Activated T-cell treated with anti-CD3 and anti-CD28 coated beads, Interleukin-2, amount 50 U/mL, for 4 hours (primary cell): ENCODE results near the gene PSORS1C2. TPM values are rescaled to one million over a fixed set of nuclear protein-coding genes. Genes with fewer than 3 reads are reported as not detected.

Experiments used
- ATAC-seq, 2 donors: fragments of 200-7000 bp; cut with Tn5 transposase; one replicate each; pipeline ENCODE4 v1.10.0; 2021
- DNase-seq: peaks from one replicate; pipeline ENCODE4 v3.0.0-alpha.2; 2020
- H3K27me3 Mint-ChIP-seq: one replicate; pipeline ENCODE4 v1.8.0; 2021; ENCODE audit warnings: low read depth, mixed read lengths
- H3K36me3 Mint-ChIP-seq: one replicate; pipeline ENCODE4 v1.8.0; 2022; ENCODE audit warnings: mixed read lengths; ENCODE audit not compliant: insufficient read depth
- H3K4me1 Mint-ChIP-seq: one replicate; pipeline ENCODE4 v1.8.0; 2021; ENCODE audit warnings: low read depth, mixed read lengths
- H3K4me3 Mint-ChIP-seq: one replicate; pipeline ENCODE4 v1.8.0; 2021; ENCODE audit warnings: mild to moderate bottlenecking, moderate library complexity, mixed read lengths
- H3K9me3 Mint-ChIP-seq: one replicate; pipeline ENCODE4 v1.8.0; 2021; ENCODE audit warnings: mixed read lengths
- total RNA-seq, 3 donors: library from RNA; stranded (reverse); gene quantifications; one replicate each; pipeline ENCODE4 v1.2.1, GENCODE V29; 2021

The PSORS1C2 gene
- total RNA-seq, 3 donors from 2014 or later = not detected

- no peak overlapping the region for H3K4me3 Mint-ChIP-seq
- peaks cover 48% of the 10 kb centered on the region for H3K4me1 Mint-ChIP-seq
These were observed 42.7 kb downstream of the PSORS1C2 start for GRCh38 chr6:31096215-31096614.

GRCh38 chr6:31094389-31094881 is 44.4 kb downstream of the PSORS1C2 start:
- Mint-ChIP-seq H3K4me3 (peak overlapping the region; percentile 60), H3K9me3 (no peaks in the 10 kb centered on the region), H3K27me3 (no peaks in the 10 kb centered on the region), H3K36me3 (no peaks in the 10 kb centered on the region), H3K4me1 (peaks cover 50% of the 10 kb centered on the region)
- DNase-seq (no peak), ATAC-seq (peak; percentile 71 to 80)

More at GRCh38 chr6:31096215-31096614, 42.7 kb downstream of the PSORS1C2 start:
- no peaks in the 10 kb centered on the region for H3K27me3 Mint-ChIP-seq
- H3K36me3 Mint-ChIP-seq = no peaks in the 10 kb centered on the region
- DNase-seq (no peak), ATAC-seq (no peak)
- no peaks in the 10 kb centered on the region for H3K9me3 Mint-ChIP-seq

GRCh38 chr6:31092769-31093505 is 45.9 kb downstream of the PSORS1C2 start:
- Mint-ChIP-seq H3K9me3 (no peaks in the 10 kb centered on the region), H3K27me3 (no peaks in the 10 kb centered on the region), H3K36me3 (no peaks in the 10 kb centered on the region), H3K4me1 (peaks cover 50% of the 10 kb centered on the region), H3K4me3 (no peak overlapping the region)
- no peak for DNase-seq
- ATAC-seq = no peak

- H3K27me3 Mint-ChIP-seq = no peaks in the 10 kb centered on the region
- no peaks in the 10 kb centered on the region for H3K9me3 Mint-ChIP-seq
- ATAC-seq (no peak), DNase-seq (no peak)
- H3K4me1 Mint-ChIP-seq = peaks cover 45% of the 10 kb centered on the region
- H3K4me3 Mint-ChIP-seq = no peak overlapping the region
- H3K36me3 Mint-ChIP-seq = no peaks in the 10 kb centered on the region
These were observed 46.6 kb downstream of the PSORS1C2 start for GRCh38 chr6:31092238-31092637.

GRCh38 chr6:31091680-31092079 is 47.2 kb downstream of the PSORS1C2 start:
- Mint-ChIP-seq H3K36me3 (no peaks in the 10 kb centered on the region), H3K27me3 (no peaks in the 10 kb centered on the region), H3K4me1 (peaks cover 45% of the 10 kb centered on the region), H3K9me3 (no peaks in the 10 kb centered on the region), H3K4me3 (no peak overlapping the region)
- no peak for ATAC-seq
- no peak for DNase-seq

- no peaks in the 10 kb centered on the region for H3K27me3 Mint-ChIP-seq
- H3K9me3 Mint-ChIP-seq = no peaks in the 10 kb centered on the region
- no peak for DNase-seq
- ATAC-seq = no peak
- peaks cover 39% of the 10 kb centered on the region for H3K4me1 Mint-ChIP-seq
- H3K4me3 Mint-ChIP-seq = no peak overlapping the region
- H3K36me3 Mint-ChIP-seq = no peaks in the 10 kb centered on the region
These were observed 47.9 kb downstream of the PSORS1C2 start for GRCh38 chr6:31090973-31091364.

GRCh38 chr6:31090275-31090972 is 48.4 kb downstream of the PSORS1C2 start:
- H3K9me3 Mint-ChIP-seq = no peaks in the 10 kb centered on the region
- peaks cover 34% of the 10 kb centered on the region for H3K4me1 Mint-ChIP-seq
- H3K27me3 Mint-ChIP-seq = no peaks in the 10 kb centered on the region
- DNase-seq = no peak
- H3K4me3 Mint-ChIP-seq = no peak overlapping the region
- no peak for ATAC-seq
- H3K36me3 Mint-ChIP-seq = no peaks in the 10 kb centered on the region

Other genes starting within 250 kb of the PSORS1C2 start
- gene GTF2H4, start 230.9 kb downstream of the PSORS1C2 start, total RNA-seq = 10 to 100 TPM; 69.6 to 74.0 (median 73.8) TPM
- gene VARS2, start 224.8 kb downstream of the PSORS1C2 start, total RNA-seq = 10 to 100 TPM; 73.6 to 95.1 (median 79.3) TPM
- under 1 TPM in 1 of 3 donors, not detected in 2; 0.28 TPM for gene SFTA2, start 206.9 kb downstream of the PSORS1C2 start, total RNA-seq
- gene MUCL3, start 198.1 kb downstream of the PSORS1C2 start, total RNA-seq = under 1 TPM in 1 of 3 donors, not detected in 2; 0.03 TPM
- gene MUC21, start 155.3 kb downstream of the PSORS1C2 start, total RNA-seq = not detected
- gene MUC22, start 128.6 kb downstream of the PSORS1C2 start, total RNA-seq = not detected
- not detected for gene C6orf15, start 26.5 kb downstream of the PSORS1C2 start, total RNA-seq
- gene PSORS1C1, start 24.3 kb downstream of the PSORS1C2 start, total RNA-seq = not detected
- not detected for gene CDSN, start 18.6 kb downstream of the PSORS1C2 start, total RNA-seq
- 10 to 100 TPM; 22.1 to 23.4 (median 23.1) TPM for gene CCHCR1, start 18.7 kb upstream of the PSORS1C2 start, total RNA-seq
- 10 to 100 TPM; 28.8 to 31.1 (median 30.8) TPM for gene TCF19, start 19.5 kb upstream of the PSORS1C2 start, total RNA-seq
- 1 to 10 TPM in 2 of 3 donors, under 1 TPM in 1; 0.63 to 1.4 (median 1.0) TPM for gene POU5F1, start 31.6 kb upstream of the PSORS1C2 start, total RNA-seq
- 1,000 to 10,000 TPM; 1,001 to 1,115 (median 1,103) TPM for gene HLA-C, start 133.0 kb upstream of the PSORS1C2 start, total RNA-seq
- gene HLA-B, start 218.1 kb upstream of the PSORS1C2 start, total RNA-seq = 1,000 to 10,000 TPM; 3,478 to 5,156 (median 4,066) TPM